MM.1S (cell line): ENCODE results near the gene DACH2.

Experiments used
- CTCF ChIP-seq: fragments of 300-600 bp; sonication (generic); IDR thresholded peaks from 2 replicates; pipeline ENCODE4 v1.5.1; 2016; ENCODE audit warnings: antibody characterized with exemption, low read length, mixed read lengths
- EZH2 ChIP-seq: fragments of 300-600 bp; sonication (generic); optimal IDR thresholded peaks from 2 replicates; pipeline ENCODE3; 2017; ENCODE audit warnings: low read depth, mild to moderate bottlenecking, antibody characterized with exemption, low read length, mixed read lengths
- EZH2phosphoT487 ChIP-seq: fragments of 300-600 bp; sonication (generic); IDR thresholded peaks from 2 replicates; pipeline ENCODE4 v1.6.1; 2018; ENCODE audit warnings: antibody characterized with exemption, low read length

GRCh38 chrX:86504297-86504696 is 356.0 kb downstream of the DACH2 start:
- no peak for TF ChIP-seq EZH2
- TF ChIP-seq CTCF, result no peak
- TF ChIP-seq EZH2phosphoT487, result no peak
